ENCODE results near the gene MTHFSD. TPM values are rescaled to one million over a fixed set of nuclear protein-coding genes. Genes with fewer than 3 reads are reported as not detected.

MTHFSD gene
- total RNA-seq, 1 donor from 2014 or later: 7.1 TPM

DNA sequence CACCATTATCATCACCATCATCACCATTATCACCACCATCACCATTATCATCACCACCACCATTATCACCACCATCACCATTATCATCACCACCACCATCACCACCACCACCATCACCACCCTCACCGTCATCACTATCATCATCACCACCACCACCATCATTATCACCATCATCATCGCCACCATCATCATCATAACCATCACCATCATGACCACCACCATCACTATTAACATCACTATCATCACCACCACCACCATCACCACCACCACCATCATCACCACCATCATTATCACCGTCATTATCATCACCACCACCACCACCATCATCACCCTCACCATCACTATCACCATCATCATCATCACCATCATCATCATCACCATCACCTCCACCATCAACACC is 32.5 kb upstream of the MTHFSD start:
- TF ChIP-seq, protein P1, sequence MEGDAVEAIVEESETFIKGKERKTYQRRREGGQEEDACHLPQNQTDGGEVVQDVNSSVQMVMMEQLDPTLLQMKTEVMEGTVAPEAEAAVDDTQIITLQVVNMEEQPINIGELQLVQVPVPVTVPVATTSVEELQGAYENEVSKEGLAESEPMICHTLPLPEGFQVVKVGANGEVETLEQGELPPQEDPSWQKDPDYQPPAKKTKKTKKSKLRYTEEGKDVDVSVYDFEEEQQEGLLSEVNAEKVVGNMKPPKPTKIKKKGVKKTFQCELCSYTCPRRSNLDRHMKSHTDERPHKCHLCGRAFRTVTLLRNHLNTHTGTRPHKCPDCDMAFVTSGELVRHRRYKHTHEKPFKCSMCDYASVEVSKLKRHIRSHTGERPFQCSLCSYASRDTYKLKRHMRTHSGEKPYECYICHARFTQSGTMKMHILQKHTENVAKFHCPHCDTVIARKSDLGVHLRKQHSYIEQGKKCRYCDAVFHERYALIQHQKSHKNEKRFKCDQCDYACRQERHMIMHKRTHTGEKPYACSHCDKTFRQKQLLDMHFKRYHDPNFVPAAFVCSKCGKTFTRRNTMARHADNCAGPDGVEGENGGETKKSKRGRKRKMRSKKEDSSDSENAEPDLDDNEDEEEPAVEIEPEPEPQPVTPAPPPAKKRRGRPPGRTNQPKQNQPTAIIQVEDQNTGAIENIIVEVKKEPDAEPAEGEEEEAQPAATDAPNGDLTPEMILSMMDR (conservative IDR thresholded peaks at IDR 0.05; ENCODE audit: low read depth, low read length): no peak
- H3K4me3 ChIP-seq (ENCODE audit: low read depth, low read length): no peak overlapping the region
- no peak for DNase-seq (ENCODE audit: low read depth)

DNA sequence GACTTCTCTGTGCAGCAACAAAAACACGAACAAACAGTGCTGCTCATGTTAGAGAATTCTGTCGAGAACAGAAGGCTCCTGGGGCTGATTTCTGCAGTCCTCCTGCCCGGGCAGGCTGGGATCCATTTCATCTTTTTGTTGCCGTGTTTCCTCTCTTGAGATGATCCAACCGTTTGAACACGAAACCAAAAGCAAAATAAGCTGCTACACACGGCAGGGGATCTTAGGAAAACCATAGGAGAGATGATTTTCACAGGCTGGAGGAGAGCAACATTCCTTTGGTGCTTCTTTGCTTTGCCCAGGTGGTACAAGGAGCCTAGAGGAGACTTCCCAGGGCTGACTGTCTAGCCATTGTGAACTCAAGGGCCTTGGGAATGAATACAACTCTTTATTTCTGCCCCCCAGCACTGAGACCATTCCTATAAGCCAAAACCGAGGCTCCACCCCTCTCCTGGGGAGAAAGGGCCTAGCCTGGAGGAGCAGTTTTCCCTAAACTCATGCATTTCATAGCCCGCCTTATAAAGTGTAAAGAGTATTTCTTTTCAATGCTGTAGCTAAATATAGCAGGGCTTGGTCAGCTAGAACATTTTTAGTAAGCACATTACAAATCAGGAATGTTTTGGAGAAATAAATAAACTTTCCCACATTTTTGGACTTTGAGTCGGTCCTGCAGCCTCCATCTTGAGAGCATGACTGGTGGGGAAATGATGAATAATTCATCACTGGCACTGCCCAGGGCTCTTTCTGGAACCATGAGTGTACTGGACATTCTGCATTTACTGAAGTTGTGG is 31.0 kb upstream of the MTHFSD start:
- DNase-seq (ENCODE audit: low read depth): no peak
- no peak overlapping the region for H3K4me3 ChIP-seq (ENCODE audit: low read depth, low read length)
- TF ChIP-seq, protein P1 (conservative IDR thresholded peaks at IDR 0.05; ENCODE audit: low read depth, low read length): no peak

DNA sequence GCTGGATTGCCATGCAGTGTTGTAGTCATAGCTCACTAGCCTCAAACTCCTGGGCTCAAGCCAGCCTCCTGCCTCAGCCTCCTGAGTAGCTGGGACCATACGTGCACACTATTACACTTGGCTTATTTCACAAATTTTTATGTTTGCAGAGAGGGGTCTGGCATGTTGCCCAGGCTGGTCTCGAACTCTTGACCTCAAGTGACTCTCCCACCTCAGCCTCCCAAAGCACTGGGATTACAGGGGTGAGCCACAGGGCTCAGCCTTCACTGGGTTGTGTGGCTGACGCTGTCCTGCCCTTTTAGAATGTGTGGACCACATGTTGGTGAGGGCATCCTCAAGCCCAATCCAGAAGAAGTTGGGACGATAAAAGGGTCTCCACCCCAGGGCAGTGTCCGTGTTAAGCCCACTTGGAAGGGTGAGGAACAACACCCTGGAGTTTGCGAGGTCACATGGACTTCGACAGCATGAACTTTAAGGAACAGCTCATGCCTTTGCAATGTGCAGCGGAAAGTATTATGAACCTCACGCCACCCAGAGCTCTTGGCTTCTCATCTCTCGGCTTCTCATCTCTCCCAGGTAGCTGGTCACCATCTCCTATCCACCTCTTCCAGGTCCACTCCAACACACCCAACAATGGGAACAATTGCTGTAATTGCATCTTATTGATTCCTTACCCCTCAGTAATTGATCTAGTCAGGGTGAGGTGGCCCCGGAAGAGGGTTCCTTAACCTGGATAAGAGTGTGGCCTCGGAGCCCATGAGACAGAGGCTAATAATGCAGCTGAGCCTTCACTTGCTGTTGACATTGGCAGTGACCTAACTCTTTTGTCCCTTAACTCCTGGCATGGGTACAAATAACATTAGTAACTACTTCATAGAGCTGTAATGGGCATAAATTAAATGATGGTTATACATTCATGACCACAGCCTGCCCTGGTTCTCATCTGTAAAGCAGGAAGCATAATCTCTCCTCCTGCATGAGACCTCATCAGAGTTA is 30.0 kb upstream of the MTHFSD start:
- no peak overlapping the region for H3K4me3 ChIP-seq (ENCODE audit: low read depth, low read length)
- TF ChIP-seq, protein P1 (conservative IDR thresholded peaks at IDR 0.05; ENCODE audit: low read depth, low read length): no peak
- no peak for DNase-seq (ENCODE audit: low read depth)

DNA sequence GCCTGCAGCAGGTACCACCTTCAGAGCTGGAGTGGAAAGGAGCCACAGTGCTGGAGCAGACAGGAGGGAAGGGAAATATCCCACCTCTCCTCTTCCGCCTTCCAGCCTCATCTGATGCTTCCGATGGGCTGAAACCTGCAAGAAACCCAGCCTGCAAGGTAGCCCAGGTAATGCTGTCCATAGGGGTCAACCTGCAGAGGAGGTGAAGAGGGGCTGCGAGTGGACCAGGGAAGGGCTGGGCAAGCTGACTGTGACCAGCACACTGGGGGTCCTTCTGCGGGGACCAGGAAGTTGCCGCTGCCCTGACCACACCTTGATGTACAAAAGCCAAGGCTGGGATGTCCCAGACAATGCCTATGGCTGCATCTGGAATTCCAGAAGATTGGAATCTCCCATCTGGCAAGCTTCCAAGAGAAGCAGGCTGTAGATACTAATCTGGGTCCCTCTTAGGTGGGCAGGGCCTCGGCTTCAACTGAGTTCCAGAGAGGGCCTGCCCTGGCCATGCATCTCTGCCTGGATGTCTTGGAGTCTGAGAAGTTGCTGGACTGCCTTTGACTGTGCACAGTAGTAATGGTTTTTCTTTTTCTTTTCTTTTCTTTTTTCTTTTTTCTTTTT is 29.1 kb upstream of the MTHFSD start:
- DNase-seq (ENCODE audit: low read depth): no peak
- H3K4me3 ChIP-seq (ENCODE audit: low read depth, low read length): no peak overlapping the region
- TF ChIP-seq, protein P1 (conservative IDR thresholded peaks at IDR 0.05; ENCODE audit: low read depth, low read length): no peak

DNA sequence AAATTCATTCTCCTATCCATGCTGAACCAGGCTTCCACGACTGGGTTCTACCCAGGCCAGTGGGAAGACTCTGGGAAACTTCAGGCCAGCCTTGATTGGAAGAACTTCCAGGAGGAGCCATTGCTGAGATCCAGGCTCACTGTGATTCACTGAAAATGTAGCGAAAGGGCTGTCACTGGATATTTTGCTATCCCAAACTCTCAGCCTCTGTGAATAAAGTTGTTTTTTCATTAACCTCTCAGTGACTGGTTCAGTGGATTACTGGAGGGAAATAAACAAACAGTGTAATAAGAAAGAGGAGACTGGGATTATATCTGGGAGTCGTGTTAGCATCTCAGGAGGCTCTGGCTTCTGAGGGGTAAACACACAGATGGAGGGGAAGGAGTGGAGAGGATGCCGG is 26.4 kb upstream of the MTHFSD start:
- DNase-seq (ENCODE audit: low read depth): no peak
- H3K4me3 ChIP-seq (ENCODE audit: low read depth, low read length): no peak overlapping the region
- TF ChIP-seq, protein P1 (conservative IDR thresholded peaks at IDR 0.05; ENCODE audit: low read depth, low read length): no peak

DNA sequence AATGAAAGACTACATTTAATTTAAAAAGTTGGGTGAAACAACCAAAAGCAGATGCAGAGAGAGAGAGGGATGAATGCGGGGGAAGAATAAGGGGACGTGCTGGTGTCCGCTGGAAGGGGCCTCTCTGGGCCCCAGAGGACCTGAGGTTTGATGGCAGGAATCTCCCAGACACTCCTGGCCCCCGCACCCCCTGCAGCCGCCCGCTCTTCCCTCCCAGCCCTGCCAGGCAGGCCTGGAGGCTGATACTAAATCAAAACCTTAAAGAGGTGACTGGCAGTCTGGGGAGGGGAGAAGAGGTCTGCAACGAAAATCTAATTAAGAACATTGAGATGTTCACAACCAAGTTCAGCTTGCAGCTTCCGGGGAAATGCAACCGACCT is 25.7 kb upstream of the MTHFSD start:
- DNase-seq (ENCODE audit: low read depth): no peak
- TF ChIP-seq, protein P1 (conservative IDR thresholded peaks at IDR 0.05; ENCODE audit: low read depth, low read length): no peak
- H3K4me3 ChIP-seq (ENCODE audit: low read depth, low read length): no peak overlapping the region

Measured in epithelial cell of proximal tubule (primary cell).